HG03175 (cell line): ENCODE data around the gene POU2F1.
"Not testable (repeated sequence)": the region's sequence is repeated elsewhere in the genome, so short reads cannot be mapped to it uniquely, and the experiment has no call there.

Source experiments
- ATAC-seq: cut with Tn5 transposase; IDR thresholded peaks from one replicate; pipeline ENCODE4 v1.9.1; 2021; ENCODE audit warnings: mild to moderate bottlenecking, moderate library complexity; ENCODE audit not compliant: unreplicated experiment

POU2F1 gene

GRCh38 chr1:167305706-167306277 is 85.1 kb downstream of the POU2F1 start:
- no peak for ATAC-seq

- ATAC-seq: no peak
Measured at GRCh38 chr1:167310732-167311131, 90.0 kb downstream of the POU2F1 start.

GRCh38 chr1:167312871-167313270 is 92.2 kb downstream of the POU2F1 start:
- no peak for ATAC-seq

GRCh38 chr1:167314671-167315070 is 94.0 kb downstream of the POU2F1 start:
- ATAC-seq: no peak

GRCh38 chr1:167317463-167317862 is 96.8 kb downstream of the POU2F1 start:
- ATAC-seq: no peak

- not testable (repeated sequence) for ATAC-seq
Measured at GRCh38 chr1:167319206-167319605, 98.5 kb downstream of the POU2F1 start.

- no peak for ATAC-seq
Measured at GRCh38 chr1:167322483-167322882, 101.8 kb downstream of the POU2F1 start.

- no peak for ATAC-seq
Measured at GRCh38 chr1:167325151-167325550, 104.5 kb downstream of the POU2F1 start.

- no peak for ATAC-seq
Measured at GRCh38 chr1:167328306-167328815, 107.7 kb downstream of the POU2F1 start.

GRCh38 chr1:167328816-167329483 is 108.3 kb downstream of the POU2F1 start:
- peak; percentile 72 for ATAC-seq

GRCh38 chr1:167330601-167331293 is 110.1 kb downstream of the POU2F1 start:
- peak; percentile 26 for ATAC-seq

GRCh38 chr1:167331650-167332049 is 111.0 kb downstream of the POU2F1 start:
- no peak for ATAC-seq

GRCh38 chr1:167332503-167332902 is 111.8 kb downstream of the POU2F1 start:
- ATAC-seq: no peak

GRCh38 chr1:167333124-167333523 is 112.4 kb downstream of the POU2F1 start:
- no peak for ATAC-seq

- ATAC-seq: no peak
Measured at GRCh38 chr1:167333703-167334102, 113.0 kb downstream of the POU2F1 start.

GRCh38 chr1:167339405-167339804 is 118.7 kb downstream of the POU2F1 start:
- ATAC-seq: no peak

GRCh38 chr1:167342846-167343245 is 122.2 kb downstream of the POU2F1 start:
- peak; percentile 73 for ATAC-seq

- no peak for ATAC-seq
Measured at GRCh38 chr1:167344112-167344511, 123.4 kb downstream of the POU2F1 start.

- ATAC-seq: no peak
Measured at GRCh38 chr1:167344615-167345385, 124.1 kb downstream of the POU2F1 start.

GRCh38 chr1:167345386-167345733 is 124.7 kb downstream of the POU2F1 start:
- no peak for ATAC-seq

GRCh38 chr1:167357305-167357704 is 136.6 kb downstream of the POU2F1 start:
- ATAC-seq: no peak
